ENCODE measurements around the gene JADE2.
"Not testable (repeated sequence)": the region's sequence is repeated elsewhere in the genome, so short reads cannot be mapped to it uniquely, and the experiment has no call there.

JADE2 gene

GRCh38 chr5:134552301-134552700, 26.8 kb downstream of the JADE2 start:
- no peak for DNase-seq (ENCODE audit: low spot score)

- not testable (repeated sequence) for DNase-seq (ENCODE audit: low spot score)
Measured at GRCh38 chr5:134552716-134553115, 27.2 kb downstream of the JADE2 start.

GRCh38 chr5:134553821-134554267, 28.4 kb downstream of the JADE2 start:
- DNase-seq (ENCODE audit: low spot score) = no peak

- peak; percentile 49 for DNase-seq (ENCODE audit: low spot score)
Measured at GRCh38 chr5:134554319-134555222, 29.1 kb downstream of the JADE2 start.

- DNase-seq (ENCODE audit: low spot score) = no peak
Measured at GRCh38 chr5:134555223-134555889, 29.9 kb downstream of the JADE2 start.

GRCh38 chr5:134555890-134556311, 30.4 kb downstream of the JADE2 start:
- DNase-seq (ENCODE audit: low spot score) = peak; percentile 89

- not testable (repeated sequence) for DNase-seq (ENCODE audit: low spot score)
Measured at GRCh38 chr5:134556588-134556987, 31.1 kb downstream of the JADE2 start.

- DNase-seq (ENCODE audit: low spot score) = no peak
Measured at GRCh38 chr5:134556994-134557393, 31.5 kb downstream of the JADE2 start.

GRCh38 chr5:134559672-134560071, 34.2 kb downstream of the JADE2 start:
- no peak for DNase-seq (ENCODE audit: low spot score)

- DNase-seq (ENCODE audit: low spot score) = no peak
Measured at GRCh38 chr5:134560698-134561097, 35.2 kb downstream of the JADE2 start.

GRCh38 chr5:134561871-134562296, 36.4 kb downstream of the JADE2 start:
- no peak for DNase-seq (ENCODE audit: low spot score)

GRCh38 chr5:134563221-134563620, 37.8 kb downstream of the JADE2 start:
- no peak for DNase-seq (ENCODE audit: low spot score)

GRCh38 chr5:134563962-134564361, 38.5 kb downstream of the JADE2 start:
- DNase-seq (ENCODE audit: low spot score) = no peak

- no peak for DNase-seq (ENCODE audit: low spot score)
Measured at GRCh38 chr5:134564396-134564795, 38.9 kb downstream of the JADE2 start.

- no peak for DNase-seq (ENCODE audit: low spot score)
Measured at GRCh38 chr5:134565791-134566740, 40.6 kb downstream of the JADE2 start.

GRCh38 chr5:134566741-134567221, 41.3 kb downstream of the JADE2 start:
- no peak for DNase-seq (ENCODE audit: low spot score)

- no peak for DNase-seq (ENCODE audit: low spot score)
Measured at GRCh38 chr5:134567641-134568336, 42.3 kb downstream of the JADE2 start.

- no peak for DNase-seq (ENCODE audit: low spot score)
Measured at GRCh38 chr5:134568337-134568700, 42.8 kb downstream of the JADE2 start.

- DNase-seq (ENCODE audit: low spot score) = no peak
Measured at GRCh38 chr5:134568761-134569695, 43.6 kb downstream of the JADE2 start.

GRCh38 chr5:134569758-134570364, 44.4 kb downstream of the JADE2 start:
- DNase-seq (ENCODE audit: low spot score) = no peak
